IPS-15b (cell line): Measurements from ENCODE around the gene BEND7.
"Not testable (repeated sequence)": the region's sequence is repeated elsewhere in the genome, so short reads cannot be mapped to it uniquely, and the experiment has no call there.

ENCODE experiments used
- H3K27me3 ChIP-seq: one replicate; pipeline ENCODE4 v1.6.1; 2013; ENCODE audit warnings: low read length; ENCODE audit not compliant: control insufficient read depth, insufficient read depth
- H3K36me3 ChIP-seq: one replicate; pipeline ENCODE4 v1.6.1; 2013; ENCODE audit warnings: low read length; ENCODE audit not compliant: control insufficient read depth, insufficient read depth
- H3K4me1 ChIP-seq: one replicate; pipeline ENCODE4 v1.6.1; 2013; ENCODE audit warnings: mild to moderate bottlenecking, low read length; ENCODE audit not compliant: control insufficient read depth, insufficient read depth
- H3K4me3 ChIP-seq: one replicate; pipeline ENCODE4 v1.5.1; 2013; ENCODE audit warnings: low read depth, low read length
- H3K9ac ChIP-seq: one replicate; pipeline ENCODE4 v1.6.1; 2013; ENCODE audit warnings: low read depth, mild to moderate bottlenecking, low read length
- H3K9me3 ChIP-seq: one replicate; pipeline ENCODE4 v1.6.1; 2013; ENCODE audit warnings: mild to moderate bottlenecking, low read length; ENCODE audit not compliant: control insufficient read depth, insufficient read depth

Gene BEND7

DNA sequence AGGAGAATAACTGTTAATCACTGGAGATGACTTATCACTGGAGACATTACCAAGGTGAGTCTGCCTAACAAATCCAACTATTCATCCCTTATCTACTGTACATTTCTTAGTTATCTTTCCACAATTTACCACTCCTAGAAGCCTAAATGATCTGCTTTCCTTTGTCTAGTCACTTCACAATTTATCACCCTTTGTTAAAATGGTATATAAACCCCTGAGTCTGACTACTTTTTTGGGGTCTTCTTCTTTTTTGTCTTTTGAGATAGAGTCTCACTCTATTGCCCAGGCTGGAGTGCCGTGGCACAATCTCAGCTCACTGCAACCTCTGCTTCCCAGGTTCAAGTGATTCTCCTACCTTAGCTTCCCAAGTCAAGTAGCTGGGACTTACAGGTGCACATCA lies 114.7 kb downstream of the BEND7 start:
- no peak overlapping the region for H3K9ac ChIP-seq
- no peak overlapping the region for H3K4me3 ChIP-seq
- no peaks in the 10 kb centered on the region for H3K9me3 ChIP-seq
- no peaks in the 10 kb centered on the region for H3K36me3 ChIP-seq
- H3K27me3 ChIP-seq = no peaks in the 10 kb centered on the region
- H3K4me1 ChIP-seq = no peaks in the 10 kb centered on the region

DNA sequence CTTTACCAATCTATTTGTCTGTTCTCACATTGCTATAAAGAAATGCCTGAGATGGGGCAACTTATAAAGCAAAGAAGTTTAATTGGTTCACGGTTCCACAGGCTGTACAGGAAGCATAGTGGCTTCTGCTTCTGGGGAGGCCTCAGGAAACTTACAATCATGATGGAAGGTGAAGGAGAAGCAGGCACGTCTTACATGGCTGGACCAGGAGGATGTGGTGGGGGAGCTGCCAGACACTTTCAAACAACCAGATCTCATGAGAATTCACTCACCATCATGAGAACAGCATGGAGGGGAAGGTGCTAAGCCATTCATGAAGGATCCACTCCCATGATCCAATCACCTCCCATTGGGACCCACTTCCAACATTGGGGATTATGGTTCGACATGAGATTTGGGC lies 115.9 kb downstream of the BEND7 start:
- H3K4me1 ChIP-seq = no peaks in the 10 kb centered on the region
- no peaks in the 10 kb centered on the region for H3K36me3 ChIP-seq
- H3K27me3 ChIP-seq = no peaks in the 10 kb centered on the region
- H3K9ac ChIP-seq = no peak overlapping the region
- no peaks in the 10 kb centered on the region for H3K9me3 ChIP-seq
- no peak overlapping the region for H3K4me3 ChIP-seq

DNA sequence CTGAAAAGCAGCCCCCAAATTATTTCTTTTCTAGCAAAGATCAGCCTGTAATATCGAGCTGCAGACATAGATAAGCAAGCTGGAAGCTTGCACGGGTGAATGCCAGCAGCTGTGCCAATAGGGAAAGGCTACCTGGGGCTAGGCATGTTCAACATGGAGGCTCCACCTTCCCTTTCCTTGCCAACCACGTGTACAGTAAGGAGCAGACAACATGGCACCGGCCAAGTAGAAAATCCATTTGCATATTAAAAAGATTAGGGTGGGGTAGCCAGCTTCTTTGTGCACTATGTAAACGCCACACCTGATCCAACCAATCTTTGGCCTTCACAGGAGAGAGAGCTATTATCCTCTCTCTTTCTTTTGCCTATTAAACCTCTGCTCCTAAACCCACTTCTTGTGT lies 124.0 kb downstream of the BEND7 start:
- H3K36me3 ChIP-seq = no peaks in the 10 kb centered on the region
- H3K4me3 ChIP-seq = no peak overlapping the region
- no peak overlapping the region for H3K9ac ChIP-seq
- no peaks in the 10 kb centered on the region for H3K27me3 ChIP-seq
- no peaks in the 10 kb centered on the region for H3K9me3 ChIP-seq
- peaks cover 14% of the 10 kb centered on the region for H3K4me1 ChIP-seq

DNA sequence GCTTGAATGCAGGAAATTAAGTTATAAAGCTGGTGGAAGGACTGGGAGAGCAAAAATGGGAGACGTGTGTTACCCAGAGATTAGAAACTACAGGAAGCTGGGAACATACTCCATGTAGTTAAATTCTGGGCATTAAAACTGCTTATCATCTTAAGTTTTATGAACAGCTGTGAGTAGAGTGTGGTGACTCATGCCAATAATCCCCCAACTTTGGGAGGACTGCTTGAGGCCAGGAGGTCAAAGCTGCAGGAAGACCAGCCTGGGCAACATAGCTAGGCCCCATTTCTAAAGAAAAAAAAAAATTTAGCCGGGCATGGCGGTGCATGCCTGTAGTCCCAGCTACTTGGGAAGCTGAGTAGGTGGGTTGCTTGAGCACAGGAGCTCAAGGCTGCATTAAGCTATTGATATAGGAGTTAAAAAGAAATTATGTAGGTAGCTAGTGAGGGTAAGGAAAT lies 124.5 kb downstream of the BEND7 start:
- Histone ChIP-seq H3K9me3 (no peaks in the 10 kb centered on the region), H3K36me3 (no peaks in the 10 kb centered on the region), H3K4me3 (no peak overlapping the region), H3K9ac (no peak overlapping the region), H3K4me1 (peaks cover 14% of the 10 kb centered on the region), H3K27me3 (no peaks in the 10 kb centered on the region)

DNA sequence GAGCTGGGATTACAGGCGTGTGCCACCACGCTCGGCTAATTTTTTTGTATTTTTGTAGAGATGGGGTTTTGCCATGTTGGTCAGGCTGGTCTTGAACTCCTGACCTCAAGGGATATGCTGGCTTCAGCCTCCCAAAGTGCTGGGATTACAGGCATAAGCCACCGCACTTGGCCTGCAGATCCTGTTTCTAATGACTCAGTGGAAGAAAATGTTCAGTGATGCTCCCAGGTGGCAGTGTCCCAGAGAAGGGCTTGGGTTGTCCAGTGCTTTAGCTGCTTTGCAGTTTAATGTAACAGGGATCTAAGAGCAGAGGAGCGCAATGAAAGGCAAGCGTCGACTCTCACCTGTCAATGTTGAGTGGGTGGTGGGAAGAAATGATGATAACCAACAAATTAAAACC lies 125.4 kb downstream of the BEND7 start:
- peaks cover 14% of the 10 kb centered on the region for H3K4me1 ChIP-seq
- H3K27me3 ChIP-seq, H3K9ac ChIP-seq, H3K4me3 ChIP-seq, H3K9me3 ChIP-seq, H3K36me3 ChIP-seq: not testable (repeated sequence)

DNA sequence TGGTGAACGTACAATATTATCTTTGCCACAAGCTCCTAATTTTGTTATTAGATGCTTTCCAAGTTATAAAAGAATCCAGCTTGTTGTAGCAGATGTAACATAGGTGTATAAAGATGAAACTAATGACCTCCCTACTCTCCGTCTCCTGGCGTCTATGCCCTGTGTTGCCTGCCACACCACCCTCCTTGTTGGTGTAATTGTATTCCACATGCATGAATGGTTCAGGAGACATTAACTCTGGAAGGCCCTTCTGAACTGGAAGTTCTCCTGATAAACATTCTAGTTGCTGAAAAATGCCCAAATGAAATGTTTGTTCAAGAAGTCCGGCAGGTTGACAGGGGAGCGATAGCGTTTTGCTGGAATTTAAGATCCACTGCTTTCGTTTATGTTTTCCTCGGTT lies 126.8 kb downstream of the BEND7 start:
- H3K9me3 ChIP-seq = no peaks in the 10 kb centered on the region
- peaks cover 14% of the 10 kb centered on the region for H3K4me1 ChIP-seq
- no peaks in the 10 kb centered on the region for H3K27me3 ChIP-seq
- H3K36me3 ChIP-seq = no peaks in the 10 kb centered on the region
- no peak overlapping the region for H3K4me3 ChIP-seq
- no peak overlapping the region for H3K9ac ChIP-seq

DNA sequence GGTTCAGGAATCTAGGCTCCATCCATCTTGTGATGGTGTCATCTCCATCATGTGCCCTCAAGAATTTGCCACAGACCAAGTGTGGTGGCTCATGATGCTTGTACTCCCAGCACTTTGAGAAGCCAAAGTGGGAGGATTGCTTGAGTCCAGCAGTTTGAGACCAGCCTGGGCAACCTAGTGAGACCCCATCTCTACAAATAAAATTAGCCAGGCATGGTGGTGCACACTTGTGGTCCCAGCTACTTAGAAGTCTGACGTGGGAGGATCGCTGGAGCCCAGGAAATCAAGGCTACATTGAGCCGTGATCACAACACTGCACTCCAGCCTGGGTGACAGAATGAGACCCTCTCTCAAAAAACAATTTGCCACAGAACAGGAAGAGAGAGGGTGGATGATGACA lies 127.7 kb downstream of the BEND7 start:
- H3K4me3 ChIP-seq = no peak overlapping the region
- no peaks in the 10 kb centered on the region for H3K27me3 ChIP-seq
- no peaks in the 10 kb centered on the region for H3K9me3 ChIP-seq
- no peak overlapping the region for H3K9ac ChIP-seq
- H3K36me3 ChIP-seq = no peaks in the 10 kb centered on the region
- H3K4me1 ChIP-seq = peaks cover 14% of the 10 kb centered on the region

DNA sequence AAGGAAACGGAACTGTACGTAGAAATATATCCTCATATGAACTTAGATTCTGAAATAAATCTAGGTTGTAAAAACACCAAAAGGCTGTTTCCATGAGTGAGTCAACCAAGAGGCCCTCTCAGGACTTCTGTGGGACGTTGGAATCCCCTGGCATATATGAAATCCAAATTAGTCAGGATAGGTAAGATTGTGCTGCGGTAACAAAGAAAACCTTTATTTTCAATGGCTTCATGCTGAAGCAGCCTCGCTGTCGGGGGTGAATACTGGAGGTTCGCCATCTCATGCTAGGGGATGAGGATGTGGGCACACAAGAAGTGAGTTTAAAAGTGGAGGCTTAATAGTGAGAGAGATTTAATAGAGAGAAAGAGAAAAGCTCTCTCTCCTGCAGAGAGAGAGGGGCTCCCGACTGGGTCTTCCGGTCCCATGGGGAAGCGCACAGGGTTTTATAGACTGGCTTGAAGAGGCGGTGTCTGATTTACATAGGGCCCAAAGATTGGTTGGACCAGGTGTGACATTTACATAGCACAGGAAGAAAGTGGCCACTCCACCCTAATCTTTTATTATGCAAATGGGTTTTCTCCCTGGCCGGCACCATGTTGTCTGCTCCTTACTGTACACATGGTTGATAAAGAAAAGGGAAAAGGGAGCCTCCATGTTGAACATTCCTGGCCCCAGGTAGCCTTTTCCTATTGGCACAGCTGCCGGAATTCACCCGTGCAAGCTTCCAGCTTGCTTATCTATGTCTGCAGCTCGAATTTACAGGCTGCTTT lies 128.4 kb downstream of the BEND7 start:
- H3K4me1 ChIP-seq = peaks cover 13% of the 10 kb centered on the region
- H3K27me3 ChIP-seq = no peaks in the 10 kb centered on the region
- H3K9me3 ChIP-seq = no peaks in the 10 kb centered on the region
- H3K36me3 ChIP-seq = no peaks in the 10 kb centered on the region
- no peak overlapping the region for H3K9ac ChIP-seq
- H3K4me3 ChIP-seq = no peak overlapping the region

DNA sequence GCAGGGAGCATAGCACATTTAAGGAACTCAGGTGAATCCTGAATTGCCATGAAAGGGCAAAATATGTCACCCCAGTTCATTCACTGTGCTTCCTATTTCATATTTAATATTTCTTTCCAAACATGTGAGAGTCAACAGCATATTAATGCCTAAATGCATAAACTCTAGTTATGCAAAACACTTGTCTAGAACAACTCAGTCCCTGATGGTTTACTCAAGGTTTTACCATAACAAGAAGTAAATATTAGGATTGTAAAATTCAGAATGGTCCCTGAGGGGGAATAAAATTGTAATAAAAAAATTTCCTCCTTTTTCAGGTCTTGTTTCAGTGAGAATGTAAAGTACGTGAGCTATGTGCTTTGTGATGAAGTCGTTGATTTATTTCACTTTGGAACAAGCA lies 129.1 kb downstream of the BEND7 start:
- Histone ChIP-seq H3K9ac (no peak overlapping the region), H3K27me3 (no peaks in the 10 kb centered on the region), H3K4me1 (peaks cover 11% of the 10 kb centered on the region), H3K36me3 (no peaks in the 10 kb centered on the region), H3K4me3 (no peak overlapping the region), H3K9me3 (no peaks in the 10 kb centered on the region)

DNA sequence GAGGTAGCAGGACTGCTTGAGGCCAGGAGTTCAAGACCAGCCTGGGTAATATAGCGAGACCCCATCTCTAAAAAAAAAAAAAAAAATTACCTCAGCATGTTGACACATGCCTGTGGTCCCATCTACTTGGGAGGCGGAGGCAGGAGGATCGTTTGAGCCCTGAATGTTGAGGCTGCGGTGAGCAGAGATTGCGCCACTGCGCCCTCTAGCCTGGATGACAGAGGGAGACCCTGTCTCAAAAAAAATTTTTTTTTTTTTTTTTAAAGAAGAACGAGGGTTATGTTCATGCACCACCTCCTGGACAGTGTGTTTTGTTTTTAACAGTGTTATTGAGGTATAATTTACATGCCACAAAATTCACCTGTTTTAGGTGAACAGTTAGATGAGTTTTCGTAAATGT lies 129.6 kb downstream of the BEND7 start:
- Histone ChIP-seq H3K9ac (no peak overlapping the region), H3K4me1 (peaks cover 6% of the 10 kb centered on the region), H3K9me3 (no peaks in the 10 kb centered on the region), H3K36me3 (no peaks in the 10 kb centered on the region), H3K4me3 (no peak overlapping the region), H3K27me3 (no peaks in the 10 kb centered on the region)

DNA sequence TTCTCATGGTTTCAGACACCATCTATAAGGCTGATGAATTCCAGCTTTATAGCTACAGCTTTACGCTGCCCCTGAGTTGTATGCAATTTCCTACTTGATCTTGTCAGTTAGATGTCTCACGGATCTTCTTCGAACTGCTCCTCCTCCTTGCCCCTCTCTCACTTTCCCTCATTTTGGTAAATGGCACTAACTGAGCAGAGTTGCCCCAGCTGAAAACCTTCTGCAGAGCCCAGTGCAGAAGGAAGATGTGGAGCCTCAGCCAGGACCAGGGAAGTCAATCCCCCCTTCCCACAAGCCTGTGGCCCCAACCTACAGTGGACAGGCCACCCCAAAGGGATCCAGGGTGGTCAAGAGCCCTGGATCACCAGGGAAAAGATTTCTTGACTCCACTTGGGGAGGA lies 131.8 kb downstream of the BEND7 start:
- H3K36me3 ChIP-seq = no peaks in the 10 kb centered on the region
- no peaks in the 10 kb centered on the region for H3K9me3 ChIP-seq
- H3K4me3 ChIP-seq = no peak overlapping the region
- no peaks in the 10 kb centered on the region for H3K27me3 ChIP-seq
- H3K4me1 ChIP-seq = peaks cover 4% of the 10 kb centered on the region
- H3K9ac ChIP-seq = no peak overlapping the region

DNA sequence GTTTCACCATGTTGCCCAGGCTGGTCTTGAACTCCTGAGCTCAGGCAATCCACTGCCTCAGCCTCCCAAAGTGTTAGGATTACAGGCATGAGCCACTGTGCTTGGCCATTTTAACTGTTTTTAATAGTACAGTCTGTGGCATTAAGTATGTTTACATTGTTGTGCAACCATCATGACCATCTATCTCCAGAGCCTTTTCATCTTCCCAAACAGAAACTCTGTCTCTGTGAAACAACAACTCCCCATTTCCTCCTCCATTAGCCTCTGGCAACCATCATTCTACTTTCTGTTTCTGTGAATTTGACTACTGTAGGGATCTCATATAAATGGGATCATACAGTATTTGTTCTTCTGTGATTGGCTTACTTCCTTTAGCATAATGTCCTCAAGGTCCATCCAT lies 132.4 kb downstream of the BEND7 start:
- Histone ChIP-seq H3K9me3 (no peaks in the 10 kb centered on the region), H3K9ac (no peak overlapping the region), H3K27me3 (no peaks in the 10 kb centered on the region), H3K4me3 (no peak overlapping the region), H3K36me3 (no peaks in the 10 kb centered on the region), H3K4me1 (peaks cover 4% of the 10 kb centered on the region)
